ENCODE measurements around the gene MCM3.

MCM3 gene

DNA sequence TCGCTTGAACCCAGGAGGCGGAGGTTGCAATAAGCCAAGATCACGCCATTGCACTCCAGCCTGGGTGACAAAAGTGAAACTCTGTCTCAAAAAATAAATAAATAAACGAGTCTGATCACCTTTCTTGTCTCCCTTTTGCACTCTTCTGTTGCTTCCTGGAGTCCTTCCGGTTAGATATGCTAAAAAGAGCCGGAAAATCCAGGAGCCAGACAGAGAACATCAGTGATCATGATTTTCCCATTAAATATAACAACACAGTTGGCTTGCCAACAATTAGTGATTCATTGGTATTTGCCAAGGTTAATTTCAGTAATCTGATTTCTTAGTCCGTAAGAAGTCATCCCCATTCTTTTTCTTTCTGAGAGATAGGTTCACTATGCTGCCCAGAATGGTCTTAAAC is 3.7 kb upstream of the MCM3 start:
- no peak for TF ChIP-seq POLR2AphosphoS5 (IDR thresholded peaks at IDR 0.05; ENCODE audit: low read depth, low read length)
- TF ChIP-seq SIN3A (IDR thresholded peaks at IDR 0.05; ENCODE audit: borderline replicate concordance, insufficient read depth, low read length): no peak

GRCh38 chr6:52286798-52287432 is 2.4 kb upstream of the MCM3 start:
- TF ChIP-seq FOXP2 (optimal IDR thresholded peaks at IDR 0.05; ENCODE audit: borderline replicate concordance, extremely low read depth, extremely low read length, insufficient read depth) (no peak), POLR2AphosphoS5 (IDR thresholded peaks at IDR 0.05; ENCODE audit: low read depth, low read length) (no peak), SIN3A (IDR thresholded peaks at IDR 0.05; ENCODE audit: borderline replicate concordance, insufficient read depth, low read length) (no peak), TAF1 (IDR thresholded peaks at IDR 0.05; ENCODE audit: borderline replicate concordance, insufficient read depth, low read length) (no peak)
- TF ChIP-seq, protein P1, sequence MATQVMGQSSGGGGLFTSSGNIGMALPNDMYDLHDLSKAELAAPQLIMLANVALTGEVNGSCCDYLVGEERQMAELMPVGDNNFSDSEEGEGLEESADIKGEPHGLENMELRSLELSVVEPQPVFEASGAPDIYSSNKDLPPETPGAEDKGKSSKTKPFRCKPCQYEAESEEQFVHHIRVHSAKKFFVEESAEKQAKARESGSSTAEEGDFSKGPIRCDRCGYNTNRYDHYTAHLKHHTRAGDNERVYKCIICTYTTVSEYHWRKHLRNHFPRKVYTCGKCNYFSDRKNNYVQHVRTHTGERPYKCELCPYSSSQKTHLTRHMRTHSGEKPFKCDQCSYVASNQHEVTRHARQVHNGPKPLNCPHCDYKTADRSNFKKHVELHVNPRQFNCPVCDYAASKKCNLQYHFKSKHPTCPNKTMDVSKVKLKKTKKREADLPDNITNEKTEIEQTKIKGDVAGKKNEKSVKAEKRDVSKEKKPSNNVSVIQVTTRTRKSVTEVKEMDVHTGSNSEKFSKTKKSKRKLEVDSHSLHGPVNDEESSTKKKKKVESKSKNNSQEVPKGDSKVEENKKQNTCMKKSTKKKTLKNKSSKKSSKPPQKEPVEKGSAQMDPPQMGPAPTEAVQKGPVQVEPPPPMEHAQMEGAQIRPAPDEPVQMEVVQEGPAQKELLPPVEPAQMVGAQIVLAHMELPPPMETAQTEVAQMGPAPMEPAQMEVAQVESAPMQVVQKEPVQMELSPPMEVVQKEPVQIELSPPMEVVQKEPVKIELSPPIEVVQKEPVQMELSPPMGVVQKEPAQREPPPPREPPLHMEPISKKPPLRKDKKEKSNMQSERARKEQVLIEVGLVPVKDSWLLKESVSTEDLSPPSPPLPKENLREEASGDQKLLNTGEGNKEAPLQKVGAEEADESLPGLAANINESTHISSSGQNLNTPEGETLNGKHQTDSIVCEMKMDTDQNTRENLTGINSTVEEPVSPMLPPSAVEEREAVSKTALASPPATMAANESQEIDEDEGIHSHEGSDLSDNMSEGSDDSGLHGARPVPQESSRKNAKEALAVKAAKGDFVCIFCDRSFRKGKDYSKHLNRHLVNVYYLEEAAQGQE (IDR thresholded peaks at IDR 0.05; ENCODE audit: insufficient read depth in 1 of 2, low read depth in 2 of 2, low read length in 2 of 2): no peak

GRCh38 chr6:52285177-52286068 is 881 bp upstream of the MCM3 start:
- TF ChIP-seq FOXP2 (optimal IDR thresholded peaks at IDR 0.05; ENCODE audit: borderline replicate concordance, extremely low read depth, extremely low read length, insufficient read depth): no peak
- no peak for TF ChIP-seq TAF1 (IDR thresholded peaks at IDR 0.05; ENCODE audit: borderline replicate concordance, insufficient read depth, low read length)
- TF ChIP-seq, protein P1 (IDR thresholded peaks at IDR 0.05; ENCODE audit: insufficient read depth in 1 of 2, low read depth in 2 of 2, low read length in 2 of 2): no peak
- TF ChIP-seq POLR2AphosphoS5 (IDR thresholded peaks at IDR 0.05; ENCODE audit: low read depth, low read length): no peak
- TF ChIP-seq SIN3A (IDR thresholded peaks at IDR 0.05; ENCODE audit: borderline replicate concordance, insufficient read depth, low read length): no peak

- TF ChIP-seq POLR2AphosphoS5 (IDR thresholded peaks at IDR 0.05; ENCODE audit: low read depth, low read length) (0 out of 2 replicates have a peak, but pooled peaks have one; percentile 21), TAF1 (IDR thresholded peaks at IDR 0.05; ENCODE audit: borderline replicate concordance, insufficient read depth, low read length) (no peak), SIN3A (IDR thresholded peaks at IDR 0.05; ENCODE audit: borderline replicate concordance, insufficient read depth, low read length) (no peak)
- TF ChIP-seq, protein P1 (IDR thresholded peaks at IDR 0.05; ENCODE audit: insufficient read depth in 1 of 2, low read depth in 2 of 2, low read length in 2 of 2): no peak
Measured at GRCh38 chr6:52284131-52284459, 447 bp downstream of the MCM3 start.

GRCh38 chr6:52283111-52283510 is 1.4 kb downstream of the MCM3 start:
- TF ChIP-seq, protein P1 (IDR thresholded peaks at IDR 0.05; ENCODE audit: insufficient read depth in 1 of 2, low read depth in 2 of 2, low read length in 2 of 2): no peak
- TF ChIP-seq FOXP2 (optimal IDR thresholded peaks at IDR 0.05; ENCODE audit: borderline replicate concordance, extremely low read depth, extremely low read length, insufficient read depth): no peak
- TF ChIP-seq POLR2AphosphoS5 (IDR thresholded peaks at IDR 0.05; ENCODE audit: low read depth, low read length): no peak
- no peak for TF ChIP-seq SIN3A (IDR thresholded peaks at IDR 0.05; ENCODE audit: borderline replicate concordance, insufficient read depth, low read length)
- no peak for TF ChIP-seq TAF1 (IDR thresholded peaks at IDR 0.05; ENCODE audit: borderline replicate concordance, insufficient read depth, low read length)

All from PFSK-1 (cell line).